GM19395 (cell line): ENCODE data around the gene HDHD5.
"Not testable (repeated sequence)": the region's sequence is repeated elsewhere in the genome, so short reads cannot be mapped to it uniquely, and the experiment has no call there.

ENCODE experiments used
- ATAC-seq: cut with Tn5 transposase; IDR thresholded peaks from one replicate; pipeline ENCODE4 v1.9.1; 2021; ENCODE audit warnings: mild to moderate bottlenecking, moderate library complexity; ENCODE audit not compliant: unreplicated experiment

HDHD5 gene

DNA sequence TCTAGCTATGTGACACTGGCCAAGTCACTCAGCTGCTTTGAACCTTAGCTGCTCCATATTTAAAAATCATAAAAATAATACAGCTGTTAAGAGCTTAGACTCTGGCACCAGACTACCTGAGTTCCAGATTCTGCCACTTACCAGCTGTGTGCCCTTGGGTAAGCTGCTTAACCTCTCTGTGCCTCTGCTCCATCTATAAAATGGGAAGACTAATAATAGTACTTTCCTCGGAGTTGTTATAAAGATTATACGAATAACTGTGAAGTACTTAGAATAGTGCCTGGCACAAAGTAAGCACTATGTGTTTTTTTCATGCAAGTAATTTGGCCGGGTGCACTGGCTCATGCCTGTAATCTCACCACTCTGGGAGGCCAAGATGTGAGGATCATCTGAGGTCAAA is 1.4 kb downstream of the HDHD5 start:
- ATAC-seq = no peak

DNA sequence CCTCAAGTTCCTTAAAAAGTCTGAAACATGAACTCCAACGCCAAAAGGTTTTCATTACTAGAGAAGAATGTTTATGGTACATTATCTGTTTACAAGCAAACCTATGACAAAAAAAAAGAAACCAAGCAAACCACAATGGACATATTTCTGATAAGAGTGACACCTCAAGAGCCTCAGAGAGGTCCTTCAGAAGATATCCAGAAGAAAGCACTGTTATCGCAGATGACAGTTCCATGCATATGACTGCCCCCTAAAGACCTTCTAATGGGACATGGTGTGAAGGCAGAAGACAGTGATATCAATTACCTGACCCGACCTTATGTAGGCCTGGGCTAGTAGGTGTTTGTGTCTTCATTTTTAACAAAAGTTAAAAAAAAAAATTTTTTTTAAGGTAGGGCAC is 3.1 kb downstream of the HDHD5 start:
- no peak for ATAC-seq

DNA sequence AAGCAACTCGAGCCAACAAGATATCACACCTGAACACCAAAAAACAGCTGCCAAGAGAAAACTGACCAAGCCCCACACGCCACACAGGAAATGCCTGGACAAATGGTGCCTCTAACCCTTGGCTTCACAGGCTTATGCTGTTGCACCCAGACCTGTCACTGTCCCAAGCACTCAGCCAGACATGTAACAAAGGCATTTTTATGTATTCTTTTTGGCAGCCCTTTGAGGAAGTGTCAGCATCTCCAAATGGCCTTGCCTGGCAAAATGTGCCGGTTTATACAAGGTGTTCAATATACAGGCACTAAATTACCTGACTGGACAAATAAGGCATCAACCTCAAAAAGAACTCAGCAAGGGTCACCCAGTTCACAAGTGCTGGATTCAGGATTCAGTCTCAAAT is 6.1 kb downstream of the HDHD5 start:
- ATAC-seq = no peak

DNA sequence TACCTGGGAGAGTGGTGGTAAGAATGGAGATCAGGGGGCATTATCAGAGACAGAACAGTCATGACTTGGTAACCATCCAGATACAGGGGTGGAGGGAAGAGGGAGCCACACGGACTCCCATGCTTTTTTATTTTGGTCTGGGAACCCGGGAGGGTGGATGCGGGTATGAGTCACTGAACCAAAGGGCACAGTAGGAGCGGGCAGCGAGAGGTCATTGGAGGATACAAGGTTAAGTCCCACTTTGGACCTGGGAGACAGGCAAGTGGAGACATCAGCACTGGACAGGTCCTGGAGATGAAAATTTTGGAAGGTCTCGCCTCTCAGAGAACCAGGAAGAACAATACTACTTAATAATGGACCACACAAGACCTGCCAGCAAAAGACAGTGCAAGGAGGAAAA is 6.7 kb downstream of the HDHD5 start:
- no peak for ATAC-seq

GRCh38 chr22:17149076-17149815 is 9.8 kb downstream of the HDHD5 start:
- no peak for ATAC-seq

DNA sequence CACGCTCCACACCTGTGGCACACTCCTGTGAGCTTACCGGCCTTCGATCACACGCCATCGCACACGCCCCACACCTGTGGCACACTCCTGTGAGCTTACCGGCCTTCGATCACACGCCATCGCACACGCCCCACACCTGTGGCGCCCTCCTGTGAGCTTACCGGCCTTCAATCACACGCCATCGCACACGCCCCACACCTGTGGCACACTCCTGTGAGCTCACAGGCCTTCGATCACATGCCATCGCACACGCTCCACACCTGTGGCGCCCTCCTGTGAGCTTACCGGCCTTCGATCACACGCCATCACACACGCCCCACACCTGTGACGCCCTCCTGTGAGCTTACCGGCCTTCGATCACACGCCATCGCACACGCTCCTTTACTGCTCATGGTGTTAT is 11.6 kb downstream of the HDHD5 start:
- ATAC-seq = not testable (repeated sequence)

DNA sequence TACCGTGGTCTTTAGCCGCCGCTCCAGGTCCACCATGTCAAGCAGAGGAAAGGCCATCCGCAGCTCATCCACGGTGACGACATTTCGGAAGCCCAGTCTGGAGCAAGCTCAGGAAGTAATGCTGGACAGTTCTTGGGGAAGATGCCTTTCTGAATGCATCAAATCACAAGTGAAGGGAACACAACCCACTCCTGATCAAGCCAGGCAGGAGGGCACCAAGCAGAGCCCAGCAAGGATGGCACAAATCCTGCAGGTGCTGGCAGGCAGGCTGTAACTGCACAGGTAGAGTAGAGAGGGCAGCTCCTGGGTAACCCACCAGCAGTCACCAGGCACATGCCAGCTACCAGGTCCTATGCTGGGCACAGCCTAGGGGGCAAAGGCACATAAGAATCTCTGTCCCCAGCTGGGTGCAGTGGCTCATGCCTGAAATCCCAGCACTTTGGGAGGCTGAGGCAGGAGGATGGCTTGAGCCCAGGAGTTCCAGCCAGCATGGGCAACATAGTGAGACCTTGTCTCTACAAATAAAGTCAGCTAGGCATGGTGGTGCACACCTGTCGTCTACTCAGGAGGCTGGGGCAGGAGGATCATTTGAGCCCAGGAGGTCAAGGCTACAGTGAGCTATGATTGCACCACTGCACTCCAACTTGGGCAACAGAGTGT is 13.9 kb downstream of the HDHD5 start:
- ATAC-seq = no peak

- ATAC-seq = no peak
These were observed 15.3 kb downstream of the HDHD5 start for GRCh38 chr22:17143826-17144225.

DNA sequence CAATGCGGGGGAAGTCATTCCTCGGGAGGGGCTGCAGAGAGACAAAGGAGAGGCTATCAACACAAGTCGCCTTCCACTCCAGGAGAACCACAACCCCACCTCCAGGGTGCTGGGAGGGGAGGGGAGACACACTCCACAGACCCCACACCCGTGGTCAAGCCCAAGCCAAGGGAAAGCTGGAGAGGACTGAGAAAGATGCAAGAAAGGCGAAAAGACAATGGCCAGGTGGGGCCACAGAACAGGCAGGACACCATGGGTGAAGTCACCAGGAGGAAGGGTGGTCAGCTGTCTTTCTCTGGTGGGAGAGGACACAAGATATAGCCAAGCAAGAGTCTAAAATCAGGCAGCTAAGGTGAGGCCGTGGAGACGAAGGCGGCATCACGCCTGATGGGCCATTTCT is 16.0 kb downstream of the HDHD5 start:
- no peak for ATAC-seq

DNA sequence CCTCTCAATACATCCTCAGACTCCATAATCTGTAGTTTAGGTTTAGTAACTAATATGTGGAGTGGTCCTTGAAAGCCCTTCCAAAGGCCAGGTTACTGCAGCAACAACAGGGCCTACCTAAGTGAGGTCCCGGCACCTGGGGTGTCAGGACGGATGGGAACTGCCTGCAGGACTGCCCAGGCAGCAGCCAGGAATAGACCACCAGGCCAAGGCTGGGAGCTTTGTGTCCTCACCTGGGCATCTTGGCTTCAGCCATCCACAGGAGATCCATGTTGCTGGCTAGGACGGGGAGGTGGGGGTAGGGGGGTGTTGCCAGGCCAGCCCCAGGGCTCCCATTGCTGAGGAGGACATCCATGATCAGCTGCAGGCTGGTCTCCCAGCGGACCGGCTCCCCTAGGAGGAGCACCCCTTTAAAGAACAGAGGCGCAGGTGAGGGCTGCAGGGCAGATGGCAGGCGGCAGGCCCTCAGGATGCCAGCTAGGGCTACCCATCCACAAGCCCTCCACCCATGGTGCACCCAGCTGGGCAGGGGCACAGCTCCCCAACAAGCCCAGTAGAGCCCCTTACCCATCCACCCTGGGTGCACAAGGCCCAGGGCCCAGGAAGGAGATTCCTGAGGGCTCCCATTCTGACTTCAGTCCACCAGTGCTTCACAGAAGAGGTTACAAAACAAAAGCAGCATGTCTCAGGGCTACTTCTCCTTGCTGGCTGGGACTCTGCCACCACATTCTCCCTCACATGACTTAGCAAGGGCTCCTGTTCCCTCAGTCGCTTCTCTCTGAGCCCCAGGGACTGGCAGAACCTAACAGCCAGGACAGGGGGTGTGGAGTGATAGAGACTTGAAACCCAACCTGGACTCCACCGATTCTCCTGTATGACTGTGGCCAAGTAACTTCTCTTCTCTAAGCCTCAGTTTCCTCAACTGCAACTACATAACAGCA is 18.0 kb downstream of the HDHD5 start:
- no peak for ATAC-seq

GRCh38 chr22:17140022-17140421 is 19.1 kb downstream of the HDHD5 start:
- ATAC-seq = no peak

GRCh38 chr22:17138513-17138912 is 20.6 kb downstream of the HDHD5 start:
- ATAC-seq = no peak

DNA sequence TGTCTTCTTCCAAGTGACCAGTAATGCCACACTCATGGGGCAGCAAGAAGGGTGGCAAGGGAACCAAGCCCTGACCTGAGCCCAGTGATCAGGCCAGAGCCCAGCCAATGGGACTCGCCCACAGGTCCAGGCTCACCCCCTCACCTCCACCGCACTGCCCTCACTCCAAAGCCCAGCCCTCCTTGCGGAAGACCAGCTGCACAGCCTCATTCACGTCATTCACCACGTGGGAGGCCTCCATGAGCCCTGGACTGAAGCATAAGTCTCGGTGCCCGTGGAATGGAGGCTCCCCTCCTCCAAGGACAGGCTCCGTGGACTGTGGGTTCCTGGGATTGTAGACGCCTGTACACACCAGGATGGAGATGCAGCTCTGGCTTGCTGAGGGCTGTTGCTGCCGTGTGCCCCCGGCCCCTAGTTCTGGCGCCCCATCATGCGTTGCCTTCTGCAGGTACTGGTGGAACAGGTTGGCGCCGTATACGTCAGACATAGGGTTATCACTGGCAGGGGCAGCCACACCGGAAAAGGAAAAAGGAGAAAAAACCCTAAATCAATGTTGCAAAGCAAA is 21.1 kb downstream of the HDHD5 start:
- no peak for ATAC-seq

GRCh38 chr22:17137170-17137569 is 21.9 kb downstream of the HDHD5 start:
- ATAC-seq = no peak

DNA sequence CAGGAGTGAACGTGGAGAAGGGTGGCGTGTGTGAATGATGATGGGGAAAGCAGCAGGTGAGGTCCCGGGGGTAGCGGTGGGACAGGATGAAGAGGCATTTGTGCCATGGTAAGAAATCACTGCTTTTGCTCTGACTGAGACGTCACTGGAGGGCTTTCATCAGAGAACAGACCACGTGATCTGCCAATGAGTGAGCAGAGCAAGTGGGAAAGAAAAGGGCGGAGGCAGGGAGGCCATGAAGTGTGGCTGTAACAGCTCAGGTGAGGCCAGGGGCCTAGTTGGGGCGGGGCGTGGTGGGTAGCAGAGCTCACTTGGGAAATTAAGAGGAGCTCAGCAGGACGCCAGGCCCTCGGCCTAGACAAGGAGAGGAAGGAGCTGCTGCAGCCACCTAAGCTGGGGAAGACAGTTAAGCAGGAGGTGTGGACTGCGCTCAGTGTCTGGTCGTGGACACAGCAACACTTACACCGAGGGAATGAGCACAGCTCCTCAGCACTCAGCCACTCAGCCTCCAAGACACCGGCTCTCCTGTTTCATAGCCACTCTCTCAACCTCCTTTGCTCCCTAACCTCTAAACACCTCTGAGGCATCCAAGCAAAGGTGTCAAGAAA is 23.8 kb downstream of the HDHD5 start:
- no peak for ATAC-seq

- no peak for ATAC-seq
These were observed 25.9 kb downstream of the HDHD5 start for GRCh38 chr22:17133137-17133536.

DNA sequence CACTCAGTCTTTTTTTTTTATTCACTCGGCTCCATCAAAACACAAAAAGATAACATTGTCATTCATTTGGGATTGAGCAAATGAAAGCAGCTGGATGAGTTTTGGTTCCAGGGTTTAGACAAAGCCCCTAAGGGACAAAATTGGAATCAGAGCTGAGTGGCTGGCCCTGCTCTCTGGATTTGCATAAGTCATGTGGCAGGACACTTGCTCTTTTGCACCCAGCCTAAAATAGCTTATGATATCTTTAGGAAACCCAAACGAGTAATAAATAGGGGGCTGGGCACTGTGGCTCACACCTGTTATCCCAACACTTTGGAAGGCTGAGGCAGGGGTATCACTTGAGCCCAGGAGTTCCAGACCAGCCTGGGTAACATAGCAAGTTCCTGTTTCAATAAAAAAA is 27.0 kb downstream of the HDHD5 start:
- no peak for ATAC-seq

GRCh38 chr22:17131686-17132085 is 27.4 kb downstream of the HDHD5 start:
- no peak for ATAC-seq

DNA sequence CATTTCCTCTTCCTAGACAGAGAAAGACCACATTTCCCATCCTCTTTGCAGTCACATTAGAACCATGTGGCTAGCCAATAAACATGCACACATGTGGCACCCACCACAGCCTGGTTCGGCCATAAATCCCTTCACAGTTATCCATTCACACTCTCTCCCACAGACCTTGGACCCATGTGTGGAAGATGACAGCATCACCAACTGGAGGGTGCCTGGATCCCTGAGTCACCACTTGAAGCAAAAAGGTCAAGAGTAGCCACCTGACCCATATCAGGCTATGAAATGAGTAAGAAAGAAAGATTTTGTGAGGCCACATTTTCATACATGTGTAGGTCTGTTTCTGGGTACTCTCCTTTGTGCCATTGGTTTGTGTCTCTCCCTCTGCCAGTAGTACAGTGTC is 28.9 kb downstream of the HDHD5 start:
- ATAC-seq = no peak

- ATAC-seq = no peak
These were observed 37.6 kb downstream of the HDHD5 start, which contains the start of gene TMEM121B for GRCh38 chr22:17121233-17122195. Gene TMEM121B, minus strand, starts transcription at chr22:17121360. Its CDS starts 233 bp downstream, at chr22:17121127.
